H9 (cell line): Measurements from ENCODE around the gene FOXL1. TPM values are rescaled to one million over a fixed set of nuclear protein-coding genes. Genes with fewer than 3 reads are reported as not detected.

ENCODE experiments used
- DNase-seq: peaks from one replicate; pipeline ENCODE4 v3.0.0-alpha.2; 2017
- H2AFZ ChIP-seq: one replicate; pipeline ENCODE4 v1.6.1; 2013; ENCODE audit warnings: mild to moderate bottlenecking, low read length, control low read depth, moderate library complexity
- H2AK5ac ChIP-seq: 2 replicates; pipeline ENCODE4 v1.6.1; 2013; ENCODE audit warnings: low read length, control low read depth, mixed read lengths; ENCODE audit not compliant: insufficient read length
- H2BK120ac ChIP-seq: one replicate; pipeline ENCODE4 v1.6.1; 2013; ENCODE audit warnings: low read depth, mild to moderate bottlenecking, low read length, control low read depth, inconsistent platforms; ENCODE audit not compliant: poor library complexity, severe bottlenecking
- H2BK12ac ChIP-seq: 2 replicates; pipeline ENCODE4 v1.6.1; 2013; ENCODE audit warnings: low read length, control low read depth, mixed read lengths, low read depth; ENCODE audit not compliant: insufficient read length
- H2BK15ac ChIP-seq: 2 replicates; pipeline ENCODE4 v1.6.1; 2013; ENCODE audit warnings: low read depth, low read length, control low read depth
- H2BK20ac ChIP-seq: one replicate; pipeline ENCODE4 v1.6.1; 2013; ENCODE audit warnings: low read depth, mild to moderate bottlenecking, low read length, control low read depth, inconsistent platforms; ENCODE audit not compliant: poor library complexity, severe bottlenecking
- H2BK5ac ChIP-seq: 2 replicates; pipeline ENCODE4 v1.6.1; 2013; ENCODE audit warnings: low read length, control low read depth, mixed read lengths; ENCODE audit not compliant: insufficient read length
- H3K14ac ChIP-seq: 2 replicates; pipeline ENCODE4 v1.6.1; 2013; ENCODE audit warnings: low read length, control low read depth; ENCODE audit not compliant: insufficient read depth
- H3K18ac ChIP-seq: 2 replicates; pipeline ENCODE4 v1.6.1; 2013; ENCODE audit warnings: low read depth, mild to moderate bottlenecking, mixed read lengths, low read length, control low read depth; ENCODE audit not compliant: insufficient read length
- H3K23ac ChIP-seq: 2 replicates; pipeline ENCODE4 v1.6.1; 2013; ENCODE audit warnings: low read length, control low read depth, mixed read lengths, low read depth; ENCODE audit not compliant: insufficient read length
- H3K23me2 ChIP-seq: 2 replicates; pipeline ENCODE4 v1.6.1; 2013; ENCODE audit warnings: low read depth, mild to moderate bottlenecking, mixed read lengths, low read length, control low read depth; ENCODE audit not compliant: insufficient read length, poor library complexity, severe bottlenecking
- H3K27ac ChIP-seq: 2 replicates; pipeline ENCODE4 v1.5.1; 2013; ENCODE audit warnings: low read length, control low read depth, mixed read lengths, low read depth; ENCODE audit not compliant: insufficient read length
- H3K27me3 ChIP-seq: 2 replicates; pipeline ENCODE4 v1.6.1; 2013; ENCODE audit warnings: low read length, control low read depth, inconsistent platforms; ENCODE audit not compliant: insufficient read depth
- H3K4ac ChIP-seq: 2 replicates; pipeline ENCODE4 v1.6.1; 2013; ENCODE audit warnings: low read depth, mild to moderate bottlenecking, control low read depth, inconsistent platforms, low read length, moderate library complexity
- H3K4me1 ChIP-seq: 2 replicates; pipeline ENCODE4 v1.6.1; 2013; ENCODE audit warnings: low read length, control low read depth, inconsistent platforms; ENCODE audit not compliant: insufficient read depth
- H3K4me2 ChIP-seq: 2 replicates; pipeline ENCODE4 v1.6.1; 2013; ENCODE audit warnings: low read length, control low read depth, mixed read lengths; ENCODE audit not compliant: insufficient read length, insufficient read depth
- H3K56ac ChIP-seq: 2 replicates; pipeline ENCODE4 v1.6.1; 2013; ENCODE audit warnings: low read depth, mild to moderate bottlenecking, mixed read lengths, low read length, control low read depth; ENCODE audit not compliant: insufficient read length
- H3K79me1 ChIP-seq: 2 replicates; pipeline ENCODE4 v1.6.1; 2013; ENCODE audit warnings: low read depth, mild to moderate bottlenecking, moderate library complexity, low read length, control low read depth, inconsistent platforms; ENCODE audit not compliant: insufficient read depth, poor library complexity, severe bottlenecking
- H3K79me2 ChIP-seq: 2 replicates; pipeline ENCODE4 v1.6.1; 2013; ENCODE audit warnings: low read length, control low read depth, inconsistent platforms; ENCODE audit not compliant: insufficient read depth
- H3K9ac ChIP-seq: 2 replicates; pipeline ENCODE4 v1.6.1; 2013; ENCODE audit warnings: low read length, control low read depth, mixed read lengths; ENCODE audit not compliant: insufficient read length; ENCODE audit errors: extremely low read depth
- H3K9me3 ChIP-seq: one replicate; pipeline ENCODE4 v1.6.1; 2013; ENCODE audit warnings: low read depth, low read length, inconsistent platforms; ENCODE audit not compliant: control insufficient read depth
- H3T11ph ChIP-seq: one replicate; pipeline ENCODE4 v1.6.1; 2013; ENCODE audit warnings: mild to moderate bottlenecking, low read length, control low read depth, inconsistent platforms
- H4K20me1 ChIP-seq: one replicate; pipeline ENCODE4 v1.6.1; 2013; ENCODE audit not compliant: control insufficient read depth, insufficient read length, insufficient read depth
- H4K5ac ChIP-seq: 2 replicates; pipeline ENCODE4 v1.6.1; 2013; ENCODE audit warnings: low read depth, mild to moderate bottlenecking, mixed read lengths, low read length, control low read depth; ENCODE audit not compliant: insufficient read length
- H4K8ac ChIP-seq: replicated peaks from 2 replicates; pipeline ENCODE4 v1.6.1; 2013; ENCODE audit warnings: low read length, control low read depth, mixed read lengths, low read depth; ENCODE audit not compliant: insufficient read length
- H4K91ac ChIP-seq: 2 replicates; pipeline ENCODE4 v1.6.1; 2013; ENCODE audit warnings: low read depth, mild to moderate bottlenecking, moderate library complexity, mixed read lengths, low read length, control low read depth; ENCODE audit not compliant: insufficient read length
- H3K27ac Mint-ChIP-seq, 3 experiments: 2 replicates in 2 of 3; 3 replicates in 1 of 3; pipeline ENCODE4 v1.8.0; 2020 to 2021; ENCODE audit warnings: mixed read lengths in 3 of 3, mild to moderate bottlenecking in 1 of 3, moderate library complexity in 1 of 3
- H3K27me3 Mint-ChIP-seq: 2 replicates; pipeline ENCODE4 v1.8.0; 2021; ENCODE audit warnings: low read depth, mild to moderate bottlenecking, moderate library complexity, mixed read lengths
- H3K36me3 Mint-ChIP-seq, 3 experiments: 2 replicates in 2 of 3; 3 replicates in 1 of 3; pipeline ENCODE4 v1.8.0; 2020 to 2021; ENCODE audit warnings: low read depth in 3 of 3, mixed read lengths in 3 of 3; ENCODE audit not compliant: insufficient read depth in 1 of 3
- H3K4me1 Mint-ChIP-seq, 2 experiments: 2 replicates each; pipeline ENCODE4 v1.8.0; 2020; ENCODE audit warnings: mixed read lengths in 2 of 2
- H3K4me3 Mint-ChIP-seq, 2 experiments: 2 replicates in 1 of 2; 3 replicates in 1 of 2; pipeline ENCODE4 v1.8.0; 2020 to 2021; ENCODE audit warnings: mild to moderate bottlenecking in 2 of 2, mixed read lengths in 2 of 2, moderate library complexity in 1 of 2
- H3K9me3 Mint-ChIP-seq, 2 experiments: 2 replicates in 1 of 2; 3 replicates in 1 of 2; pipeline ENCODE4 v1.8.0; 2020; ENCODE audit warnings: mild to moderate bottlenecking in 2 of 2, mixed read lengths in 2 of 2, moderate library complexity in 1 of 2
- CTCF ChIP-seq: fragments of 200-600 bp; sonication (generic); conservative IDR thresholded peaks from 3 replicates; pipeline ENCODE4 v1.8.0; 2021; ENCODE audit warnings: antibody characterized with exemption, mild to moderate bottlenecking
- WGBS: extraction: QIAGEN DNeasy Blood & Tissue Kit; methylation state at CpG from one replicate; pipeline ENCODE4 v1.1.7; 2013; ENCODE audit warnings: missing lambda C conversion rate, low lambda C conversion rate, mixed read lengths; ENCODE audit not compliant: insufficient read length; ENCODE audit errors: extremely low coverage; 5-methylcytosine and 5-hydroxymethylcytosine counted together
- total RNA-seq: library from RNA; stranded (reverse); gene quantifications from 2 replicates; pipeline ENCODE4 v1.2.1, GENCODE V29; 2021

The FOXL1 gene
- total RNA-seq, 1 experiment from 2014 or later = 0.09 TPM

DNA sequence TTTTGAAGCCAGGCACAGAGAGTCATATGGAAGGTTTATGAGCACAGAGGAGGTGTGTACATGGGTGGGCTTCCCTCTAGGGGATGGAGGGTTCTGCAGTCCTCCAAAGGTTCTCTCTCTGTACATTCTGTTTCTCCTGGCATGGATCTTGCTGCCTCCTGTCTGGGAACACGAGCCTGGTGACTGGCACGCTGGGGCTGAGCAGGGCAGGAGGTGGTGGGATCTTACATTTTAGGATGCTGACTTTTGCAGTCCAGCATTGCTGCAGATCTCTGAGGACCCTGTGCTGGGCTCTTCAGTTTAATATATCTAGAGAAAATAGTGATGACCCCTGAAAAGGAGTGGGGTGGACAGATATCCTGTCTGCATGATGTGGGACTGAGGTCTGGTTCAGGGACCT, 23.0 kb downstream of the FOXL1 start:
- H3K14ac ChIP-seq = no peak overlapping the region
- H2BK12ac ChIP-seq = no peak overlapping the region
- no peak overlapping the region for H3K4me2 ChIP-seq
- Mint-ChIP-seq H3K27ac (no peak overlapping the region), H3K4me1 (no peaks in the 10 kb centered on the region), H3K9me3 (no peaks in the 10 kb centered on the region), H3K27me3 (peaks cover 19% of the 10 kb centered on the region), H3K36me3 (no peaks in the 10 kb centered on the region; a peak in 1 of 7 replicates), H3K4me3 (no peak overlapping the region)
- H2BK120ac ChIP-seq = no peak overlapping the region
- no peaks in the 10 kb centered on the region for H4K20me1 ChIP-seq
- no peak overlapping the region for H4K8ac ChIP-seq
- H3K23ac ChIP-seq = no peak overlapping the region
- no peak overlapping the region for H3K4ac ChIP-seq
- H4K91ac ChIP-seq = no peak overlapping the region
- no peak overlapping the region for H2BK20ac ChIP-seq
- no CpG with 5 or more reads among the region's 2 CpGs for WGBS
- H2AFZ ChIP-seq = no peak overlapping the region
- no peaks in the 10 kb centered on the region for H3K27me3 ChIP-seq
- no peak for TF ChIP-seq CTCF
- H3K4me1 ChIP-seq = no peaks in the 10 kb centered on the region
- H3K9me3 ChIP-seq = no peaks in the 10 kb centered on the region
- no peak for DNase-seq
- H2BK15ac ChIP-seq = no peak overlapping the region
- no peak overlapping the region for H3K18ac ChIP-seq
- H3K56ac ChIP-seq = no peak overlapping the region
- H4K5ac ChIP-seq = no peak overlapping the region
- H3K79me1 ChIP-seq = no peaks in the 10 kb centered on the region
- no peak overlapping the region for H3K9ac ChIP-seq
- H3T11ph ChIP-seq = no peak overlapping the region
- no peak overlapping the region for H2AK5ac ChIP-seq
- no peak overlapping the region for H2BK5ac ChIP-seq
- no peak overlapping the region for H3K27ac ChIP-seq
- no peaks in the 10 kb centered on the region for H3K23me2 ChIP-seq
- H3K79me2 ChIP-seq = no peaks in the 10 kb centered on the region
